PC-3 (cell line): Measurements from ENCODE around the gene SAMD4A. TPM values are rescaled to one million over a fixed set of nuclear protein-coding genes. Genes with fewer than 3 reads are reported as not detected.

ENCODE experiments used
- ATAC-seq: fragments of 200-7000 bp; cut with Tn5 transposase; 2 replicates; pipeline ENCODE4 v1.9.1; 2020; ENCODE audit warnings: mild to moderate bottlenecking, moderate library complexity
- BruUV-seq: library from RNA; stranded (reverse); fragments of 400-500 nt; replicated peaks from 2 replicates; lab custom pipeline; 2021; lab: Mats Ljungman, UMichigan
- CTCF ChIA-PET: fragments of 300-600 bp; sonication (Branson Sonifier 250); formaldehyde crosslinking; loops from one replicate; lab custom pipeline; 2022; ENCODE audit warnings: antibody characterized with exemption; lab: Charles Lee
- POLR2A ChIA-PET: fragments of 300-600 bp; sonication (Branson Sonifier 250); formaldehyde crosslinking; loops from one replicate; lab custom pipeline; 2022; ENCODE audit warnings: antibody characterized with exemption; ENCODE audit not compliant: unreplicated experiment; lab: Charles Lee
- DNase-seq: peaks from one replicate; pipeline ENCODE4 v3.0.0-alpha.2; 2015
- H2AFZ ChIP-seq: fragments of 300-600 bp; sonication (generic); 2 replicates; pipeline ENCODE4 v1.6.0; 2016; ENCODE audit warnings: antibody characterized with exemption, low read length
- H3F3A ChIP-seq: fragments of 300-600 bp; sonication (generic); one replicate; pipeline ENCODE4 v1.6.0; 2017; ENCODE audit warnings: antibody characterized with exemption, low read length, control low read depth, mild to moderate bottlenecking; ENCODE audit not compliant: unreplicated experiment
- H3K27ac ChIP-seq: fragments of 300-600 bp; sonication (generic); 2 replicates; pipeline ENCODE4 v1.5.1; 2016; ENCODE audit warnings: mild to moderate bottlenecking, low read length
- H3K27me3 ChIP-seq: fragments of 300-600 bp; sonication (generic); 2 replicates; pipeline ENCODE4 v1.6.1; 2016; ENCODE audit warnings: low read length, mixed read lengths
- H3K36me3 ChIP-seq: fragments of 300-600 bp; sonication (generic); 2 replicates; pipeline ENCODE4 v1.6.1; 2016; ENCODE audit warnings: low read depth, mixed run types, low read length, mixed read lengths
- H3K4me1 ChIP-seq: fragments of 300-600 bp; sonication (generic); 2 replicates; pipeline ENCODE4 v1.5.1; 2016; ENCODE audit warnings: low read length; ENCODE audit not compliant: insufficient read depth
- H3K4me2 ChIP-seq: fragments of 300-600 bp; sonication (generic); 2 replicates; pipeline ENCODE4 v1.6.0; 2016; ENCODE audit warnings: low read length
- H3K4me3 ChIP-seq: fragments of 300-600 bp; sonication (generic); 2 replicates; pipeline ENCODE4 v1.5.1; 2016; ENCODE audit warnings: mild to moderate bottlenecking, low read length, mixed read lengths
- H3K79me2 ChIP-seq: fragments of 300-600 bp; sonication (generic); 2 replicates; pipeline ENCODE4 v1.6.1; 2017; ENCODE audit warnings: low read length, mixed read lengths
- H3K9ac ChIP-seq: fragments of 300-600 bp; sonication (generic); 2 replicates; pipeline ENCODE4 v1.6.0; 2016; ENCODE audit warnings: mild to moderate bottlenecking, low read length
- H3K9me2 ChIP-seq: fragments of 300-600 bp; sonication (generic); replicated peaks from 2 replicates; pipeline ENCODE4 v1.6.1; 2016; ENCODE audit warnings: mixed run types, low read length, mixed read lengths
- H3K9me3 ChIP-seq: fragments of 300-600 bp; sonication (generic); 2 replicates; pipeline ENCODE4 v1.6.1; 2016; ENCODE audit warnings: low read length, mixed read lengths
- H4K20me1 ChIP-seq: fragments of 300-600 bp; sonication (generic); 2 replicates; pipeline ENCODE4 v1.6.1; 2016; ENCODE audit warnings: low read length, mixed read lengths
- EZH2 ChIP-seq: fragments of 300-600 bp; sonication (generic); IDR thresholded peaks from one replicate; pipeline ENCODE4 v1.6.1; 2017; ENCODE audit warnings: antibody characterized with exemption, mild to moderate bottlenecking, low read length; ENCODE audit not compliant: unreplicated experiment
- EZH2phosphoT487 ChIP-seq: fragments of 300-600 bp; sonication (generic); IDR thresholded peaks from 2 replicates; pipeline ENCODE4 v1.6.1; 2018; ENCODE audit warnings: mild to moderate bottlenecking, antibody characterized with exemption, low read length, borderline replicate concordance
- intact Hi-C: fragments of 100-400 bp; cut with micrococcal nuclease; formaldehyde crosslinking; loops from 2 replicates; pipeline ENCODE4 v1.9.0; 2023
- total RNA-seq: library from RNA; depleted of rRNA; stranded (reverse); fragments of >200 nt; gene quantifications from 2 replicates; pipeline ENCODE4 v1.2.3, GENCODE V29; 2014
- TF ChIP-seq, protein P1 (sequence below): fragments of 300-600 bp; sonication (generic); conservative IDR thresholded peaks from 2 replicates; pipeline ENCODE4 v1.5.1; 2017; ENCODE audit warnings: antibody characterized with exemption, low read depth, mild to moderate bottlenecking, low read length

Gene SAMD4A
- total RNA-seq, 1 experiment from 2014 or later = 42.9 TPM

DNA sequence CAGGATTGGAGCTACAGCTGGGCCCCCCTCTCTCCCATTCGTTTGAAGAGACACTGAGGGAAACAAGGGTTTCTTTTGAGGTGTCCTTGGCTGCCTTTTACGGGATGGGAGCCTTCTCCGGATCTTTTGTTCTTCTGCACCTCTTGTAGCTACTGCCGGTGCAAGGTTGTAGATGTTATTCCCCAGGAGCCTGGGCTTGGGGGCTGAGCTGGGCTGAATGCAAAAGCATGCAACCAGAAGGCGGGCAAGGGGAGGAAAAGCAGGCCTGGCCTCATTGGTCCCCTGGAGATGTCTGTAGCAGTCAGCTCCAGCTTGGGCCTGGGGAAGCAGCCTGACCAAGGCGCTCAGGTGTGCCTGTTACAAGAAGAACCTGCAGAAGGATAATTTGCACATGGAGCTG, 225.4 kb downstream of the SAMD4A start:
- intact Hi-C loops = loop anchor here (5.0 kb wide), 1 partner anchor 240 kb away; no protein-coding TSS in a partner anchor
- Histone ChIP-seq H3F3A (no peaks in the 10 kb centered on the region), H2AFZ (no peak overlapping the region), H3K27ac (no peak overlapping the region), H3K27me3 (no peaks in the 10 kb centered on the region), H3K79me2 (no peaks in the 10 kb centered on the region), H3K4me1 (peaks cover 9% of the 10 kb centered on the region), H3K36me3 (peaks cover 11% of the 10 kb centered on the region; the same call in 1 of the 2 replicates), H3K9me2 (no peaks in the 10 kb centered on the region), H3K9ac (no peak overlapping the region), H3K4me2 (no peak overlapping the region), H3K4me3 (no peak overlapping the region), H4K20me1 (no peaks in the 10 kb centered on the region), H3K9me3 (no peaks in the 10 kb centered on the region)
- no TSS peak for BruUV-seq
- POLR2A ChIA-PET = interaction anchor here (0.7 kb wide), 1 partner anchor 189 kb away, joined by 4 read pairs; no protein-coding TSS in a partner anchor
- CTCF ChIA-PET = no interaction called here
- no peak for ATAC-seq
- no peak for DNase-seq
- no peak for TF ChIP-seq EZH2
- TF ChIP-seq EZH2phosphoT487 = no peak
- TF ChIP-seq, protein P1, sequence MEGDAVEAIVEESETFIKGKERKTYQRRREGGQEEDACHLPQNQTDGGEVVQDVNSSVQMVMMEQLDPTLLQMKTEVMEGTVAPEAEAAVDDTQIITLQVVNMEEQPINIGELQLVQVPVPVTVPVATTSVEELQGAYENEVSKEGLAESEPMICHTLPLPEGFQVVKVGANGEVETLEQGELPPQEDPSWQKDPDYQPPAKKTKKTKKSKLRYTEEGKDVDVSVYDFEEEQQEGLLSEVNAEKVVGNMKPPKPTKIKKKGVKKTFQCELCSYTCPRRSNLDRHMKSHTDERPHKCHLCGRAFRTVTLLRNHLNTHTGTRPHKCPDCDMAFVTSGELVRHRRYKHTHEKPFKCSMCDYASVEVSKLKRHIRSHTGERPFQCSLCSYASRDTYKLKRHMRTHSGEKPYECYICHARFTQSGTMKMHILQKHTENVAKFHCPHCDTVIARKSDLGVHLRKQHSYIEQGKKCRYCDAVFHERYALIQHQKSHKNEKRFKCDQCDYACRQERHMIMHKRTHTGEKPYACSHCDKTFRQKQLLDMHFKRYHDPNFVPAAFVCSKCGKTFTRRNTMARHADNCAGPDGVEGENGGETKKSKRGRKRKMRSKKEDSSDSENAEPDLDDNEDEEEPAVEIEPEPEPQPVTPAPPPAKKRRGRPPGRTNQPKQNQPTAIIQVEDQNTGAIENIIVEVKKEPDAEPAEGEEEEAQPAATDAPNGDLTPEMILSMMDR = no peak

GRCh38 chr14:54794159-54794558, 227.2 kb downstream of the SAMD4A start:
- H3K4me2 ChIP-seq = no peak overlapping the region
- DNase-seq (no peak), ATAC-seq (no peak)
- TF ChIP-seq EZH2 = no peak
- TF ChIP-seq, protein P1 = no peak
- TF ChIP-seq EZH2phosphoT487 = no peak
- H3K4me3 ChIP-seq = no peak overlapping the region
- peaks cover 11% of the 10 kb centered on the region; the same call in 1 of the 2 replicates for H3K36me3 ChIP-seq
- H3K27me3 ChIP-seq = no peaks in the 10 kb centered on the region
- H3K27ac ChIP-seq = no peak overlapping the region
- no peaks in the 10 kb centered on the region for H3K9me2 ChIP-seq
- ChIA-PET CTCF (interaction anchor here (0.6 kb wide), 1 partner anchor 267 kb away, joined by 3 read pairs; no protein-coding TSS in a partner anchor), POLR2A (interaction anchor here (0.6 kb wide), 1 partner anchor 140 kb away, joined by 3 read pairs; no protein-coding TSS in a partner anchor)
- no peak overlapping the region for H3K9ac ChIP-seq
- H3F3A ChIP-seq = no peaks in the 10 kb centered on the region
- no peaks in the 10 kb centered on the region for H3K9me3 ChIP-seq
- no peaks in the 10 kb centered on the region for H3K79me2 ChIP-seq
- no peak overlapping the region for H2AFZ ChIP-seq
- H3K4me1 ChIP-seq = peaks cover 9% of the 10 kb centered on the region
- H4K20me1 ChIP-seq = no peaks in the 10 kb centered on the region
- BruUV-seq = no TSS peak
- intact Hi-C loops = loop anchor here (5.0 kb wide), 1 partner anchor 242 kb away; no protein-coding TSS in a partner anchor

GRCh38 chr14:54794796-54795195, 227.9 kb downstream of the SAMD4A start:
- H3K9ac ChIP-seq = no peak overlapping the region
- ATAC-seq = no peak
- no peaks in the 10 kb centered on the region for H3F3A ChIP-seq
- no peaks in the 10 kb centered on the region for H3K9me2 ChIP-seq
- H2AFZ ChIP-seq = no peak overlapping the region
- no peak overlapping the region for H3K4me3 ChIP-seq
- no peak overlapping the region for H3K27ac ChIP-seq
- H3K79me2 ChIP-seq = no peaks in the 10 kb centered on the region
- H3K4me2 ChIP-seq = no peak overlapping the region
- BruUV-seq = no TSS peak
- H3K9me3 ChIP-seq = no peaks in the 10 kb centered on the region
- peaks cover 7% of the 10 kb centered on the region; the same call in 1 of the 2 replicates for H3K36me3 ChIP-seq
- intact Hi-C loops = loop anchor here (5.0 kb wide), 1 partner anchor 242 kb away; no protein-coding TSS in a partner anchor
- peaks cover 9% of the 10 kb centered on the region for H3K4me1 ChIP-seq
- no peaks in the 10 kb centered on the region for H3K27me3 ChIP-seq
- CTCF ChIA-PET = interaction anchor here (0.6 kb wide), 1 partner anchor 268 kb away, joined by 3 read pairs; no protein-coding TSS in a partner anchor
- no peaks in the 10 kb centered on the region for H4K20me1 ChIP-seq
- TF ChIP-seq EZH2phosphoT487 = no peak
- TF ChIP-seq, protein P1 = no peak
- TF ChIP-seq EZH2 = no peak
- DNase-seq = no peak
- POLR2A ChIA-PET = no interaction called here
